Type B pancreatic cell (in vitro differentiated cells): ENCODE results near the gene SUSD6. TPM values are rescaled to one million over a fixed set of nuclear protein-coding genes. Genes with fewer than 3 reads are reported as not detected.
A peak's percentile ranks its signal among the peaks of the same experiment; 100 is the strongest.

Source experiments
- DNase-seq: peaks from one replicate; pipeline ENCODE4 v3.0.0; 2021; ENCODE audit warnings: mixed read lengths; ENCODE audit not compliant: unreplicated experiment; ENCODE audit errors: extremely low spot score
- H3K27ac Mint-ChIP-seq: 2 replicates; pipeline ENCODE4 v1.8.0; 2021; ENCODE audit warnings: mild to moderate bottlenecking, mixed read lengths
- H3K27me3 Mint-ChIP-seq: 2 replicates; pipeline ENCODE4 v1.8.0; 2021; ENCODE audit warnings: mixed read lengths
- H3K36me3 Mint-ChIP-seq: 2 replicates; pipeline ENCODE4 v1.8.0; 2021; ENCODE audit warnings: mixed read lengths
- H3K4me1 Mint-ChIP-seq: one replicate; pipeline ENCODE4 v1.8.0; 2021; ENCODE audit warnings: mixed read lengths; ENCODE audit not compliant: unreplicated experiment
- H3K4me3 Mint-ChIP-seq: 2 replicates; pipeline ENCODE4 v1.8.0; 2021; ENCODE audit warnings: mild to moderate bottlenecking, mixed read lengths
- H3K9me3 Mint-ChIP-seq: 2 replicates; pipeline ENCODE4 v1.8.0; 2021; ENCODE audit warnings: mixed read lengths
- total RNA-seq: library from RNA; stranded (reverse); gene quantifications from 2 replicates; pipeline ENCODE4 v1.2.1, GENCODE V29; 2021; ENCODE audit warnings: low replicate concordance
- TF ChIP-seq, protein P1 (sequence below): fragments of 200-600 bp; sonication (generic); conservative IDR thresholded peaks from 2 replicates; pipeline ENCODE4 v1.5.0; 2021; ENCODE audit warnings: antibody characterized with exemption, mild to moderate bottlenecking

The SUSD6 gene
- total RNA-seq, 1 donor from 2014 or later, result 31.7 TPM

DNA sequence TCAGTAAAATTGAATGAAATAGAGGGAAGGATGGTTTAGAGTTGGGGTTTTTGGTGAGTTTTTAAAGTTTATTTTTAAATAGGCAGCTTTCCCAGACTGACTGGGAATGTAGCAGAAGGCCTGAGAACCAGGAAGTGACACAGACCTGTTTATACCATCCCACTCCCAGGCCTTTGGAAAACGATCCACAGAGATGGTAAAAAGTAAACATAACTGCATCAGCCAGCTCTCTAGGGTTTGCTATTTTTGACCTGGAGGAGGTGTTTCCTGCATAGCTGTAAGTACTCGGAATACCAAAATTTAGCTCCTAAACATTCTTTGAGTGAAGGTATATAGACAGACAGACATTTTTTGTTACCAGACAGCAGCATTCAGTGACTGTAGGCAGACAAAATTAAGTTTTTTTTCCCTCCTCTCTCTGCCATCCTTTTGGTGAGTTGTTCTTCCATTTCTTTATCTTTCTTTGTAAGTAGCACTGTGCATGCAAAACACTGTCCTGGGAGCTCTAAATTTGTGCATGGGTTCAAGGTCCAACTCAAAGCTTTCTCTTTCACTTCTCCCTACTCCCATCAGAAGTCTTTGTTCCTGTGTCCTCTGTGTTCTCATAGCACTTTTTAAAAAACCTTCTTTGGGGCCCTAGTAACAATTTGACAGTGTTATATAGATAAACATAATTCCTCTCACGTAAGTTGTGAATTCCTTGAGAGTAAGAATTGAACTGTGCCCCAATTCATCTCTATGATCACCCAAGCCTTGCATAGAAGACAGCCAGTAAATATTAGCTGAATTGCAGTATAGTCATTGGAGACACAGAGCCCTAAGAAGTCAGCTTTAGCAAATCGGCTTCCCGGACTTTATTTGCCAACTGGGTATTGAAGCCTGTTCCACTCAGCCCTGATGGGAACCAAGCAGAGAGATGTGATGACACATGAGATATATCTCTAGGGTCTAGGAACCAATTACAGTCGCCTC is 37.4 kb downstream of the SUSD6 start:
- Mint-ChIP-seq H3K4me1 (peaks cover 62% of the 10 kb centered on the region), H3K27me3 (no peaks in the 10 kb centered on the region), H3K27ac (peak overlapping the region; percentile 81), H3K36me3 (peaks cover 10% of the 10 kb centered on the region), H3K9me3 (no peaks in the 10 kb centered on the region), H3K4me3 (peak overlapping the region; percentile 0)
- DNase-seq, result no peak
- TF ChIP-seq, protein P1, sequence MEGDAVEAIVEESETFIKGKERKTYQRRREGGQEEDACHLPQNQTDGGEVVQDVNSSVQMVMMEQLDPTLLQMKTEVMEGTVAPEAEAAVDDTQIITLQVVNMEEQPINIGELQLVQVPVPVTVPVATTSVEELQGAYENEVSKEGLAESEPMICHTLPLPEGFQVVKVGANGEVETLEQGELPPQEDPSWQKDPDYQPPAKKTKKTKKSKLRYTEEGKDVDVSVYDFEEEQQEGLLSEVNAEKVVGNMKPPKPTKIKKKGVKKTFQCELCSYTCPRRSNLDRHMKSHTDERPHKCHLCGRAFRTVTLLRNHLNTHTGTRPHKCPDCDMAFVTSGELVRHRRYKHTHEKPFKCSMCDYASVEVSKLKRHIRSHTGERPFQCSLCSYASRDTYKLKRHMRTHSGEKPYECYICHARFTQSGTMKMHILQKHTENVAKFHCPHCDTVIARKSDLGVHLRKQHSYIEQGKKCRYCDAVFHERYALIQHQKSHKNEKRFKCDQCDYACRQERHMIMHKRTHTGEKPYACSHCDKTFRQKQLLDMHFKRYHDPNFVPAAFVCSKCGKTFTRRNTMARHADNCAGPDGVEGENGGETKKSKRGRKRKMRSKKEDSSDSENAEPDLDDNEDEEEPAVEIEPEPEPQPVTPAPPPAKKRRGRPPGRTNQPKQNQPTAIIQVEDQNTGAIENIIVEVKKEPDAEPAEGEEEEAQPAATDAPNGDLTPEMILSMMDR, result no peak

DNA sequence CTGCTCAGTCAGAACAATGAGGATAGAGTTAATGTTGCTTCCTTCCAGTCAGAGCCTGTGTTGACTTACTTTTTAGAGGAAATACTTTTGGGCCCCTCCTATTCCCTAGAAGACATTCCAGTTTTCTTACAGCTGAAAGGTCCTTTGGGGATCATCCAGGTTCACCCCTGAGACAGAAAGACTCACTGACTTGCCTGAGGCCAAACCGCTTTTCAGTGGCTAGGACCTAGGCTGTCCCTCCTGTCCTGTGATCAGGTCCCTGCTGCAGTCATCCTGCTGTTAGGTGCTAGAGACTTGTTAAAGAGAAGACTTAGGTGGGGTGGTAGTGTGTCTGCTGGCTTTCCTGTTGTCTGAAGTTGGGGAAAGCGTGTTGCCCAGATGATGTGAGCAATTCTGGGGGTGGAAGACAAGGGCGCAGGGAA is 39.6 kb downstream of the SUSD6 start:
- TF ChIP-seq, protein P1, result no peak
- H3K9me3 Mint-ChIP-seq, result no peaks in the 10 kb centered on the region

DNA sequence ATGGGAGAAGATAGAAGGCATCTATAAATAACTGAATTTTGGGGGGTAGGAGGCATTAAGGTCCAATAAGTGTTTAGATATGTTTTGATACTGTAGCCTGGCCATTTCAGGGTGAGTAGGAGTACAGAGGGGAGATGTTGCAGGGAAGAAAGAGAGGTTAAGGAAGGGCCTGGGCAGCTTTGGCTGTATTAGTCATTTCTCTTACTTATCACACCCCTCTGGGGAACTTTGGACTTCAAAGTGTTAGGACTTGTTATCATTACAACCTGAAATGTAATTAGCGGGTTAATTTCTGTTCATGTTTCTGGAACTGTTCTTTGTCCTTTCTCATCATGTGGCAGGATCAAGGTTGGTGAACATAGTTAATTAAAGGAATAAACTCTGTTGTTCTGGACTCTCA is 40.3 kb downstream of the SUSD6 start:
- H3K4me3 Mint-ChIP-seq, result peak overlapping the region; percentile 73
- no peaks in the 10 kb centered on the region for H3K27me3 Mint-ChIP-seq
- TF ChIP-seq, protein P1, result no peak
- peak overlapping the region; percentile 81 for H3K27ac Mint-ChIP-seq
- no peak for DNase-seq
- no peaks in the 10 kb centered on the region for H3K9me3 Mint-ChIP-seq
- no peaks in the 10 kb centered on the region for H3K36me3 Mint-ChIP-seq
- peaks cover 65% of the 10 kb centered on the region for H3K4me1 Mint-ChIP-seq

More for the DNA sequence above, 39.6 kb downstream of the SUSD6 start:
- H3K27me3 Mint-ChIP-seq, result no peaks in the 10 kb centered on the region
- peaks cover 4% of the 10 kb centered on the region for H3K36me3 Mint-ChIP-seq
- no peak for DNase-seq
- H3K4me3 Mint-ChIP-seq, result peak overlapping the region; percentile 73
- H3K4me1 Mint-ChIP-seq, result peaks cover 65% of the 10 kb centered on the region
- H3K27ac Mint-ChIP-seq, result peak overlapping the region; percentile 81

DNA sequence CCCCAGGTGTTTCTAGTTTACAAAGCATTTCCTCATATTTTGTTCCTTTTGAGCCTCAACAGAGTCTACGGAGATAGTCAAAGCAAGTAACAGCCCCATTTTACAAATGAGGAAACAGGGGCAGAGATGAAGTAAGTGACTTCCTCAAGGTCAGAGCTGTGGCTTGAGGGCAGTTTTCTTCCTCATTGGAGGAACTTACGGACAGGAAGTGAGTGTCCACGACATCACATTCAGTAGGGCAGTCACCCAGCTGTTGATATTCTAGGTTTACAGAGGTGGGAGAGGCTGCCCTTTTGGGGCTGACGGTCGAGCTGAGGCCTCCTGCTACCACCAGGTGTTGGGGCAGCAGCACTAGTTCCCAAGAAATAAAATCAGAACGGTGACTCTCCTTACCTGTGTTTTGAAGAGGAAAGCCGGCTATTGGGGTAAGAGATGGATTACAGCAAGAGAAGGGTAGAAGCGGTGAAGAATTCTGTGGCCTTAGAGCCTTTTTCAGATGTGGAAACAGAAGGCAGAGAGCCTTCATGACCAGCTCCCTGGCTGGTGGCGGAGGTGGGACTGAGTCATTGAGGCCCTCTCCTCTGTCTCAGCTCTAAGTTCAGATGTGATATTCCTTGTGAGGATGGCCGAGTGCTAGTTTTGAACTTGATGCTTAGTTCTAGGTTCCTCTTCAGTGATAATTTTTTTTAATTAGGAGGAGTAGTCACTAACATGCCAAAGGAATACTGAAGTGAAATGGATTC is 41.7 kb downstream of the SUSD6 start:
- peaks cover 62% of the 10 kb centered on the region for H3K4me1 Mint-ChIP-seq
- TF ChIP-seq, protein P1, result no peak
- no peaks in the 10 kb centered on the region for H3K27me3 Mint-ChIP-seq
- no peaks in the 10 kb centered on the region for H3K36me3 Mint-ChIP-seq
- H3K27ac Mint-ChIP-seq, result peak overlapping the region; percentile 91
- H3K4me3 Mint-ChIP-seq, result peak overlapping the region; percentile 24
- no peaks in the 10 kb centered on the region for H3K9me3 Mint-ChIP-seq
- DNase-seq, result no peak

DNA sequence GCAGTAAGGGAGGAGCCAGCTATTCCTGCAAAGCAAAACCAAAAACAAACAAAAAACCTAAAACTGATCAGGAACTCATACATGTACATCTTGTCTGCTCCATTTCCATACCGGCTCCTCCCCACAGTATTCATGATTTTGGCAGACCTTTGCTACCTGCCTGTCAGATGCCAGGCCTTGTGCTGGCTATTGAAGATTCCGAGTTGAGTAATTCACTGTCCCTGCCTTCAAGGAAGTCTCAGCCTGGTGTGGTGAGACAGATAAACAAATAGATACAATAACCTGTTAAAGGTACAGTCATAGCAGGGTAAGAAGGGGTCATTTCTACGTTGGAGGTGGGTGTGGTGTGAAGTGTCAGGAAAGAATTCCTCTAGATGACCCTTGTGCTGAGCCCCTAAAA is 42.7 kb downstream of the SUSD6 start:
- Mint-ChIP-seq H3K9me3 (no peaks in the 10 kb centered on the region), H3K27ac (peak overlapping the region; percentile 91)
- TF ChIP-seq, protein P1, result no peak

More for the DNA sequence above, 42.7 kb downstream of the SUSD6 start:
- DNase-seq, result no peak
- peaks cover 60% of the 10 kb centered on the region for H3K4me1 Mint-ChIP-seq
- H3K4me3 Mint-ChIP-seq, result peak overlapping the region; percentile 75
- H3K36me3 Mint-ChIP-seq, result peaks cover 3% of the 10 kb centered on the region
- no peaks in the 10 kb centered on the region for H3K27me3 Mint-ChIP-seq
